Ishikawa (cell line): ENCODE results near the gene SLC35A5.

Experiments used
- CEBPB ChIP-seq: IDR thresholded peaks from 2 replicates; pipeline ENCODE4 v1.6.1; 2012
- EP300 ChIP-seq: IDR thresholded peaks from 2 replicates; pipeline ENCODE4 v1.6.1; 2012; ENCODE audit warnings: borderline replicate concordance
- TAF1 ChIP-seq: IDR thresholded peaks from 2 replicates; pipeline ENCODE4 v1.6.1; 2012; ENCODE audit warnings: low read depth, mild to moderate bottlenecking
- TF ChIP-seq, protein P1 (sequence below): IDR thresholded peaks from 2 replicates; pipeline ENCODE4 v1.6.1; 2012; ENCODE audit warnings: low read depth, mild to moderate bottlenecking

DNA sequence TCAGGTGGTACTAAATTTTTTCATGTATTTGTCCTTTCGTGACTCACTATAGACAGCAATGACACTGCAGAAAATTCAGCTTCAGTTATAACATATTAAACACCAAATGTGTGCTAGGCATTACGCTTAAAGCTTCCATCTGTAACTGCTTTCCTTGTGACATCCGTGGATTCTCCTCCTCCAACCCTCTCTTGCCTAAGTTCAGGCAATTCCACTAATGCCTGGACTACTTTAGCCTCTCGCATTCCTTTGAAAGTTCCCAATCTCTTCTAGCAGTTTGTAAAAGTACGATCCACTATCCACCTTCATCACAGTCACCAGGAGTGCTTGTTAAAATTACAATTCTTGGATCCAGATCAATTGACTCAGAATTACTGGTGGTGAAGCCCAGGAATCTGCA lies 61.4 kb downstream of the SLC35A5 start:
- TF ChIP-seq, protein P1, sequence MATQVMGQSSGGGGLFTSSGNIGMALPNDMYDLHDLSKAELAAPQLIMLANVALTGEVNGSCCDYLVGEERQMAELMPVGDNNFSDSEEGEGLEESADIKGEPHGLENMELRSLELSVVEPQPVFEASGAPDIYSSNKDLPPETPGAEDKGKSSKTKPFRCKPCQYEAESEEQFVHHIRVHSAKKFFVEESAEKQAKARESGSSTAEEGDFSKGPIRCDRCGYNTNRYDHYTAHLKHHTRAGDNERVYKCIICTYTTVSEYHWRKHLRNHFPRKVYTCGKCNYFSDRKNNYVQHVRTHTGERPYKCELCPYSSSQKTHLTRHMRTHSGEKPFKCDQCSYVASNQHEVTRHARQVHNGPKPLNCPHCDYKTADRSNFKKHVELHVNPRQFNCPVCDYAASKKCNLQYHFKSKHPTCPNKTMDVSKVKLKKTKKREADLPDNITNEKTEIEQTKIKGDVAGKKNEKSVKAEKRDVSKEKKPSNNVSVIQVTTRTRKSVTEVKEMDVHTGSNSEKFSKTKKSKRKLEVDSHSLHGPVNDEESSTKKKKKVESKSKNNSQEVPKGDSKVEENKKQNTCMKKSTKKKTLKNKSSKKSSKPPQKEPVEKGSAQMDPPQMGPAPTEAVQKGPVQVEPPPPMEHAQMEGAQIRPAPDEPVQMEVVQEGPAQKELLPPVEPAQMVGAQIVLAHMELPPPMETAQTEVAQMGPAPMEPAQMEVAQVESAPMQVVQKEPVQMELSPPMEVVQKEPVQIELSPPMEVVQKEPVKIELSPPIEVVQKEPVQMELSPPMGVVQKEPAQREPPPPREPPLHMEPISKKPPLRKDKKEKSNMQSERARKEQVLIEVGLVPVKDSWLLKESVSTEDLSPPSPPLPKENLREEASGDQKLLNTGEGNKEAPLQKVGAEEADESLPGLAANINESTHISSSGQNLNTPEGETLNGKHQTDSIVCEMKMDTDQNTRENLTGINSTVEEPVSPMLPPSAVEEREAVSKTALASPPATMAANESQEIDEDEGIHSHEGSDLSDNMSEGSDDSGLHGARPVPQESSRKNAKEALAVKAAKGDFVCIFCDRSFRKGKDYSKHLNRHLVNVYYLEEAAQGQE, result no peak
- TF ChIP-seq TAF1, result no peak
- TF ChIP-seq CEBPB, result no peak
- no peak for TF ChIP-seq EP300
